Mesenteric fat pad (tissue), 1 donor: ENCODE results near the gene C1QTNF8. TPM values are rescaled to one million over a fixed set of nuclear protein-coding genes. Genes with fewer than 3 reads are reported as not detected.

Source experiments
- DNase-seq: peaks from one replicate; pipeline ENCODE4 v3.0.0-alpha.2; 2020; ENCODE audit warnings: low spot score
- total RNA-seq: library from RNA; stranded (reverse); fragmentation: NEBNext Ultra II Directional; extraction: Animal tissue kit (Norgen Biotek cat#: 25700); gene quantifications from one replicate; pipeline ENCODE4 v1.2.1, GENCODE V29; 2021
- donor health status: DM: yes; HTN: yes; CAD: no.

Gene C1QTNF8
- total RNA-seq, 1 donor from 2014 or later: not detected

GRCh38 chr16:1109648-1110047 lies 13.6 kb upstream of the C1QTNF8 start:
- DNase-seq: no peak

DNA sequence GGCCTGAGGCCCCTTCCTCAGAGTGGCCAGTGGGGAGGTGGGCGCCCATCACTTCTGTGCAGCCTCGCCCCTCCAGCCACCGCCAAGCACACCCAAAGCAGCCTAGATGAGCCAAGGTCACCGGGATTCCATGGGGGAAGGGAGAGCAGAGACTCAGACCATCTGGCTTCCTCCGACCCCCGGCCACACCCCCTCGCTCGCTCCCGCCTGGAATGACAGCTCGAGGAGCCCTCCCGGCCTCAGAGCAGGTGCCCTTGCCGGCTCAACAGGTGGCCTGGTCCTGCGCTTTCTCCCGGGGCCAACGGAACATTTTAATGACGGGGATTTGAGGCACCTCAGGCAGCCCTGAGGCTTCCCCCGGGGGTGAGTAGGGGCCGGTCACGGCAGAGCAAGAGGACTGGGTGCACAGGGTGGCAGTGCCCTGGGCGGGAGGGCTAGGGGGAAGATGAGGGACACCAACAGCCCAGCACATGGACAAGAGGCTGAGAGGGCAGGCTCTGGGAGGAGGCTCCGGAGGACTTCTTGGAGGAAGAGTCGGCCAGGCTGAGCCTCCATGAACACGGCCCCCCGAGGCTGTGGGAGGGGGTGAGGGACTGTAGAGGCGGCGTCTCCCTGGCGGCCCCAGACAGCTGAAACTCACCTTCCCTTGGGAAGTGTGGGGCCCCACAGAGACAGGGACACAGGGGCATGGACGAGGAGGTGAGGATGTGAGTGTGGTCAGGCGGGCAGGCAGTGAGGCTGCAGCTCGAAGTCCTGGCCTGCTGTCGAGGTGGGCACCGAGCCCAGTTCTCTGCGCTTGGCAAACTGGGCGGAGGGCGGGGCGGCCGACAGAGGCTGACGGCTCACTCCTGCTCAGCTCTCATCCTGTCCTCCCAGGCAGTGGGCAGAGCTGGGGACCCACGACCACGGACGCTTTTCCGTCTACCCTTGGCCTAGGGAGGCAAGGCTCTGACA lies 12.5 kb upstream of the C1QTNF8 start:
- DNase-seq: no peak

DNA sequence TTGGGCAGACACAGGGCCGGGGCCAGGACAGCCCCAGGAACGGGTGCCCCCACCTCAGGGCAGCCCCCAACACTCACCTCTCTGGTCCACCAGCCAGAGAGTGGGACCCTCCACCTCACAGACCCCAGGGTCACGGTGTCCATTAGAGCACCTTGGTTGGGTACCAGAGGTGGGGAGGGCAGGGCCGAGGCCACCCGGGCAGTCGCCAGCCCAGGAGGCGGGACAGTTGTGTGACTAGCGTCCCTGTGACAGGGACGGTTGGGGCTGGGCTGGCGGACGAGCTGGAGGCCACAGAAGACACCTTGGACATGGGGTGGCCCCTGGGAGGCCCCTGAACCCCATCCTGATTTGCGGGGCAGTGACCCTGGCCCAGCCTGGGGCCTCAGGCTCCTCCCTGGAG lies 11.7 kb upstream of the C1QTNF8 start:
- DNase-seq: no peak

- DNase-seq: no peak
These were observed 11.1 kb upstream of the C1QTNF8 start for GRCh38 chr16:1107141-1107540.

GRCh38 chr16:1106659-1107058 lies 10.6 kb upstream of the C1QTNF8 start:
- DNase-seq: no peak

DNA sequence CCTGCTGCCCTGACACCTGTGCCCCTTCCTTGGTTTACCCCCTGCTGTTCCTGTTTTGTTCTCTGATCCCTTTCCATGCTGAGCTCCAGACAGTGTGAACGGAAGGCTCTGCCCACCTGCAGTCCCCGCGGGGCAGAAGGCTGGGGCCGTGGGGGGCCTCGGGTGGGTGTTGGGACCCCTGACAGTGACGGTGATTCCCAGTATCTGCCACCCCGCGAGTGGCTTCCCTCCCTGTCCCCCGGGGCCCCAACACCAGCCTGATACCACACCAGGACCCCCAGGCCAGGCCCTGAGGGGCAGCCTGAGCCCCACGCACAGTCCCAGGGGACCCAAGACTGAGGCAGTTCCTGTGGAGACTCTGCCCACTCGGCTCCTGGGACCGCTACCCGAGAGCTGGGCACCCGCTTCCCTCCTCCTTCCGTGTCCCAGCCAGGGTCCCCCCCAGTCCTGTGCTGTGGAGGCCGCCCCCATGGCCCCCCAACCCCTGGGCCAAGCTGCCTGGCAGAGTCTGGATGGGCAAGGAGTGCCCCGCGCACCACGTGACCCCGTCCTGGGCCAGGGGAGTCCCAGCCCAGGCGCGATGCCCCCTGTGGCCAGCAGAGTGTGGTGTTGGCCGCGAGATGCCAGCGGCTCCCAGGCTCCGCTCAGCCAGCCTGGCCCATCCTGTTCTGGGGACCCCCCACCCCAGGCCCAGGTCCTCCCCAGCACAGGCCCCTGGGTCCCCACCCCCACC lies 10.0 kb upstream of the C1QTNF8 start:
- no peak for DNase-seq

GRCh38 chr16:1103636-1103980 lies 7.6 kb upstream of the C1QTNF8 start:
- DNase-seq: no peak

- no peak for DNase-seq
These were observed 7.0 kb upstream of the C1QTNF8 start for GRCh38 chr16:1102921-1103635.

- DNase-seq: no peak
These were observed 6.3 kb upstream of the C1QTNF8 start for GRCh38 chr16:1102333-1102700.

- no peak for DNase-seq
These were observed 5.7 kb upstream of the C1QTNF8 start for GRCh38 chr16:1101573-1102332.

DNA sequence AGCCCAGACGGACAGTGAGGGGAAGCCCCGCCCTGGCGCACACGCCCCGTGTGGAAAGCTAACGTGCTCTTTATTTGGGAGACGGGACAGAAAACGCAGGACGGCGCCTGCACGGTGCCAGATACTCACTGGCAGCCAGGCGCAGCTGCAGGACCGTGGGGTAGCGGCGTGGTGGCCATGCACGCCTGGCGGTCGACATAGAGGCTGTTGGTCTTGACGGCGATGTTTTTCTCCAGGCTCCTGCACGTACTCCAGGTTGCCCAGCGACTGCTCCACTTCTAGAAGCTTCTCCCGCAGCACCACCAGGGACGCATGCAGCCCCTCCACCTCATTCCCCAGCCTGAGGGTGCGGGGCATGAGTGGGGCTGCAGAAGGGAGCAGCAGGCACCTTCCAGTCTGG lies 5.1 kb upstream of the C1QTNF8 start:
- no peak for DNase-seq

DNA sequence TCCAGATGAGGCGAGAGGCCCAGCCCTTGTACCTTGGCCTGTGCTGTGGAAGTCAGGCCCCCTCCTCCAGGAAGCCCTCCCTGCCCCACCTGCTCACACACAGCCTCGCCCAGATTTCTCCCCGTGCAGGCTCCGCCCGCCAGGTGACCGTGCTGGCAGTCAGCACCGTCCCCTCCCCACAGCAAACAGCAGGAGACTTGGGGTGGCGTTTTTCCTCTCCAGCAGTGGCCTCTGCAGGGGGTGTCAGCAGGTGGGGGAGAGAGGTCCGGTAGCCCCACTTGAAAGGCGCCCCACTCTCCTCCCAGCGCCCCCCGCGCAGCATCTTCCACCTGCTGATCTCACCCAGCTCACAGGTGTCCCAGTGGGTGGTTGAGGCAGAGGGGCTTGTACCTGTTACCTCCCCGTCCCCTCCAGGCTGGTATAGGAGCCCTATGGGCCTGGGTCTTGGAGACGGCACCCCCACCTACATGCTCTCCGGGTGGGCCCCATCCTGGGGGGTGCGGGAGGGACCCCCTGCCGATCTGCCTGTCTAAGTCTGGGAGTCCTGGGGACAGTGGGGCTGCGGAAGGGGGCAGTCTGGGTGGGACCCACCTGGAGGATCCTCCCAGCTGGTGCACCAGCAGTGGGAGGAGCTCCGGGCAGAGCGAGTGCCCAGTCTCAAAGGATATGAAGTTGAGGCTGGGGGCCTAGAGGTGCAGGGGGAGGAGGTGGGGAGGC lies 4.2 kb upstream of the C1QTNF8 start:
- no peak for DNase-seq

- DNase-seq: no peak
These were observed 3.4 kb upstream of the C1QTNF8 start for GRCh38 chr16:1099189-1100083.

DNA sequence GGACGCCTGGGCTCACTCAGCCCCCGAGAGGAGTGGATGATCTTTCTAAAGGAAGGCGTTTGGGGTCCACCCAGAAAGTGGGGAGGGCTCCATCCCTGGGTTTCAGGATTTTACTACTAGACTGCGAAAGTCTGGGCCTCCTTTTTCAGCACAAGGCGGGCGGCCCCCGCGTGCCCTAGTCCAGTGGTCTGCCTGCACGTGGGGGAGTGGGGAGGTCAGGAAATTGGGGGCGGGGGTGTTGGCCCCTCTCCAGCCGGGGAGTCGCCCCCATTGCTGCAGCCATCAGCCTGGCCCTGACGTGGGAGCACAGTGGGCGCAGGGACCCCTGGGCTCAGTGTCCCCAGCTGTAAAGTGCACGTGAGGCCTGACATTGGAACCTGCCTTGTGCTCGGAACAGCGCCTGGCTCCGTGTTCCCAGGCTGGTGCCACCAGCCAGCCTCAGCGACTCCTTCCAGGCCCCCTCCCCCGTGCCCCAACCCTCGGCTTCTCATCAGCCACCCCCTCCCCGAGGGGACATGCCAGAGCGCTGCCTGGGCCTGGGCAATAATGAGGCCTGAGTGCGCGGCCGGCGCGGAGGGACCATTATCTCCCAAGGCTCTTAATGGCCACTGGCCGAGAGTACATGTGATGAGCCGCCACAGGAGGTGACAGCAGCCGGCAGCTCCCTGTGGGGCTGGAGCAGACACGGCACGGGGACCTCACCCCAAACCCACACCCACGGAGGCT lies 2.4 kb upstream of the C1QTNF8 start:
- no peak for DNase-seq

- DNase-seq: no peak
These were observed 1.8 kb upstream of the C1QTNF8 start for GRCh38 chr16:1097800-1098199.

- DNase-seq: no peak
These were observed 1.1 kb upstream of the C1QTNF8 start for GRCh38 chr16:1097156-1097555.

DNA sequence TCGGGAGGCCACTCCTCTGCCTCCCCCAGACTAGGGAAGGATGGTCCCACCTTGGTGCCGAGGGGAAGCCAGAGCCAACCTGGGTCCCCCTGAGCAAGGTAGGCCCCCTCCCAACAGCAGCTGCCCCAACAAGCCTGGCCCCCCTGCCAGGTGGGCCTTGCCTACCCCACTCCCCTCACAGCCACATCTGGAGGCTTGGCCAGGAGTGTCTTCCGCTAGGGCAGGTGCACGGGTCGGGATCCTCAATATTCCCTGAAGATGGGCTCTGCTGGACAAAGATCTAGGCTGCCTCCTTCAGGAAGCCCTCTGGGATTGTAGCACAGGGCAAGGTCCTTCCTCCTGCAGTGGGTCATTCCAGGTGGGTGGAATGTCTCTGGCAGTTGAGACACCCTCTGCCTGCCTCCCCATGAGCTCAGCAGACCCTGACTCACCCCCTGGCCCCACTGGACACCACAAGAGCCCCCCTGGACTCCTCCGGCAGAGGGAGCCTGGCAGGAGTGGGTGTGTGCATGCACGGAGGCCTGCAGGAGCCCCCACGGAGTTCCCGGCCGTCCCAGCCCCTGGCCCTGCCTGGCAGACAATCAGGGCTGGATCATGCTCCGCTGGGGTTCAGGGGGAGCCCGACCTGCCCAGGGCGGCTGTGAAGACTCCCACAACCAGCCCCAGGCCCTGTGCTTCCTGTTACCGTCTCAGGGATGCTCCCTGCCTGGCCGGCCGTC lies 435 bp downstream of the C1QTNF8 start:
- no peak for DNase-seq
